Spleen (tissue), 11 donors: Measurements from ENCODE around the gene COCH. TPM values are rescaled to one million over a fixed set of nuclear protein-coding genes. Genes with fewer than 3 reads are reported as not detected.

Experiments used
- DNase-seq: peaks from one replicate; pipeline ENCODE4 v3.0.0-alpha.2; 2020
- H3K27ac ChIP-seq, 8 donors: fragments of 200-600 bp; sonication (generic) in 7 of 8; 1 replicate in 4 of 8; 2 replicates in 4 of 8; pipeline versions ENCODE4 v1.5.0 to v1.8.0; 2016 to 2021; ENCODE audit warnings: inconsistent platforms in 4 of 8, mild to moderate bottlenecking in 4 of 8, moderate library complexity in 1 of 8
- H3K27me3 ChIP-seq, 7 donors: fragments of 200-600 bp; sonication (generic) in 6 of 7; replicated peaks in 1 of 7; 1 replicate in 4 of 7; 2 replicates in 3 of 7; pipeline versions ENCODE4 v1.5.0 to v1.8.0; 2016 to 2021; ENCODE audit warnings: inconsistent platforms in 3 of 7, mild to moderate bottlenecking in 1 of 7
- H3K36me3 ChIP-seq, 6 donors: fragments of 200-600 bp; sonication (generic) in 5 of 6; 1 replicate in 4 of 6; 2 replicates in 2 of 6; pipeline versions ENCODE4 v1.5.0 to v1.8.0; 2016 to 2021; ENCODE audit warnings: inconsistent platforms in 2 of 6
- H3K4me1 ChIP-seq, 6 donors: fragments of 200-600 bp; sonication (generic) in 5 of 6; 1 replicate in 3 of 6; 2 replicates in 3 of 6; pipeline versions ENCODE4 v1.5.0 to v1.8.0; 2016 to 2021; ENCODE audit warnings: inconsistent platforms in 3 of 6
- H3K4me3 ChIP-seq, 8 donors: fragments of 200-600 bp; sonication (generic) in 7 of 8; 1 replicate in 4 of 8; 2 replicates in 4 of 8; pipeline versions ENCODE4 v1.5.0 to v1.8.0; 2016 to 2021; ENCODE audit warnings: inconsistent platforms in 4 of 8, mild to moderate bottlenecking in 4 of 8, moderate library complexity in 2 of 8
- H3K9me3 ChIP-seq, 8 donors: fragments of 200-600 bp; sonication (generic) in 7 of 8; 1 replicate in 4 of 8; 2 replicates in 4 of 8; pipeline versions ENCODE4 v1.5.0 to v1.8.0; 2016 to 2021; ENCODE audit warnings: inconsistent platforms in 4 of 8
- CTCF ChIP-seq, 11 experiments: fragments of 200-600 bp in 7 of 11; fragments of 450-650 bp in 4 of 11; sonication (generic) in 4 of 11; IDR thresholded peaks in 8 of 11; conservative IDR thresholded peaks in 3 of 11; 1 replicate in 7 of 11; 2 replicates in 4 of 11; pipeline versions ENCODE4 v1.4.0 to v1.8.0; 2016 to 2021; ENCODE audit warnings: antibody characterized with exemption in 11 of 11, inconsistent platforms in 4 of 11, mild to moderate bottlenecking in 1 of 11
- POLR2A ChIP-seq, 3 donors: fragments of 450-650 bp; IDR thresholded peaks; one replicate each; pipeline ENCODE4 v1.5.1; 2017; ENCODE audit warnings: antibody characterized with exemption in 3 of 3, mild to moderate bottlenecking in 1 of 3
- POLR2AphosphoS5 ChIP-seq, 3 donors: sonication (generic); formaldehyde crosslinking; IDR thresholded peaks; one replicate each; pipeline ENCODE4 v1.5.1; 2017; ENCODE audit warnings: antibody characterized with exemption in 3 of 3
- WGBS, 5 donors: extraction: QIAGEN DNeasy Blood & Tissue Kit in 3 of 5; methylation state at CpG; one replicate each; pipeline versions ENCODE4 v1.1.5 to v1.1.7; 2013 to 2018; 5-methylcytosine and 5-hydroxymethylcytosine counted together
- intact Hi-C: fragments of 100-400 bp; cut with DNase I; formaldehyde crosslinking; loops from one replicate; pipeline ENCODE4 v1.15.0; 2023; ENCODE audit warnings: low total_unique reads
- polyA plus RNA-seq, 3 donors: library from polyadenylated mRNA; stranded (reverse); fragments of 200-250 nt; gene quantifications; one replicate each; pipeline ENCODE4 v1.2.1, GENCODE V29; 2013
- total RNA-seq, 7 donors: library from RNA; depleted of rRNA in 3 of 7; stranded (reverse); fragments of >200 nt in 3 of 7; fragmentation: NEBNext Ultra II Directional in 4 of 7; extraction: Animal tissue kit (Norgen Biotek cat#: 25700) in 4 of 7; gene quantifications; one replicate each; pipeline versions ENCODE4 v1.1.0 to v1.2.1, GENCODE V29; 2016 to 2021
- donor health status: healthy with polysubstance abuse.
- donor health status: DM: no; HTN: no; CAD: no; lungs with moderate emphysema.
- donor health status: DM: no; HTN: no; CAD: no.
- donor health status: Bipolar disorder and iron deficiency.
- donor health status: healthy.
- donor health status: DM: no; HTN: no; CAD: no.
- donor health status: DM: yes; HTN: yes; CAD: no.

Gene COCH
- total and polyA plus RNA-seq, 10 donors: 1.0 to 7.0 (median 2.2) TPM

GRCh38 chr14:30874999-30875787 lies 834 bp downstream of the COCH start:
- H3K4me1 ChIP-seq: peaks cover 6 to 24% (median 21%) of the 10 kb centered on the region in 6 donors
- WGBS, 5 donors: 4 to 7% (median 4%) methylated on average over 27 to 48 of the region's 48 CpGs
- DNase-seq: peak; percentile 72

GRCh38 chr14:30875788-30876053 lies 1.4 kb downstream of the COCH start:
- intact Hi-C loops: no loop called here
- Histone ChIP-seq H3K4me1 (peaks cover 6 to 24% (median 21%) of the 10 kb centered on the region in 6 donors), H3K27ac (no peak overlapping the region), H3K9me3 (no peaks in the 10 kb centered on the region), H3K27me3 (peaks cover 0 to 65% (median 31%) of the 10 kb centered on the region in 7 donors), H3K4me3 (peak overlapping the region in 1 of 8 donors; percentile 81), H3K36me3 (no peaks in the 10 kb centered on the region)
- DNase-seq: no peak
- TF ChIP-seq CTCF (IDR thresholded peaks at IDR 0.05 in 8 of 11, conservative IDR thresholded peaks at IDR 0.05 in 3 of 11) (no peak), POLR2AphosphoS5 (IDR thresholded peaks at IDR 0.05) (no peak), POLR2A (IDR thresholded peaks at IDR 0.05) (no peak)
- WGBS, 5 donors: 33 to 47% (median 40%) methylated on average over 9 of the region's 9 CpGs

More at GRCh38 chr14:30874999-30875787, 834 bp downstream of the COCH start:
- peaks cover 0 to 65% (median 31%) of the 10 kb centered on the region in 7 donors for H3K27me3 ChIP-seq
- H3K36me3 ChIP-seq: no peaks in the 10 kb centered on the region
- intact Hi-C loops: no loop called here
- H3K4me3 ChIP-seq: peak overlapping the region; percentile 26 to 81 (median 62)
- H3K9me3 ChIP-seq: no peaks in the 10 kb centered on the region
- TF ChIP-seq POLR2A (IDR thresholded peaks at IDR 0.05) (no peak), POLR2AphosphoS5 (IDR thresholded peaks at IDR 0.05) (no peak), CTCF (IDR thresholded peaks at IDR 0.05 in 8 of 11, conservative IDR thresholded peaks at IDR 0.05 in 3 of 11) (no peak)
- peak overlapping the region in 1 of 8 donors; percentile 32 for H3K27ac ChIP-seq

GRCh38 chr14:30876692-30877091 lies 2.3 kb downstream of the COCH start:
- Histone ChIP-seq H3K27me3 (peaks cover 0 to 59% (median 31%) of the 10 kb centered on the region in 7 donors), H3K9me3 (no peaks in the 10 kb centered on the region), H3K27ac (no peak overlapping the region), H3K4me1 (peaks cover 6 to 24% (median 21%) of the 10 kb centered on the region in 6 donors), H3K36me3 (no peaks in the 10 kb centered on the region), H3K4me3 (no peak overlapping the region)
- no peak for TF ChIP-seq POLR2A (IDR thresholded peaks at IDR 0.05)
- 65 to 80% (median 73%) methylated on average over 4 of the region's 4 CpGs for WGBS, 5 donors
- no peak for DNase-seq
- intact Hi-C loops: no loop called here

- Histone ChIP-seq H3K27me3 (peaks cover 0 to 11% (median 0%) of the 10 kb centered on the region in 7 donors), H3K4me1 (no peaks in the 10 kb centered on the region), H3K9me3 (no peaks in the 10 kb centered on the region), H3K27ac (no peak overlapping the region), H3K36me3 (no peaks in the 10 kb centered on the region), H3K4me3 (no peak overlapping the region)
- DNase-seq: no peak
- TF ChIP-seq POLR2AphosphoS5 (IDR thresholded peaks at IDR 0.05) (no peak), POLR2A (IDR thresholded peaks at IDR 0.05) (no peak), CTCF (IDR thresholded peaks at IDR 0.05 in 8 of 11, conservative IDR thresholded peaks at IDR 0.05 in 3 of 11) (no peak)
- intact Hi-C loops: no loop called here
- WGBS, 5 donors: 36 to 86% (median 63%) methylated on average over 1 of the region's 1 CpG
These were observed 8.1 kb downstream of the COCH start for GRCh38 chr14:30882431-30882830.
